ENCODE data around the gene LRRC7.

The LRRC7 gene

GRCh38 chr1:70048336-70049094 lies 480.8 kb downstream of the LRRC7 start:
- DNase-seq, result no peak

DNA sequence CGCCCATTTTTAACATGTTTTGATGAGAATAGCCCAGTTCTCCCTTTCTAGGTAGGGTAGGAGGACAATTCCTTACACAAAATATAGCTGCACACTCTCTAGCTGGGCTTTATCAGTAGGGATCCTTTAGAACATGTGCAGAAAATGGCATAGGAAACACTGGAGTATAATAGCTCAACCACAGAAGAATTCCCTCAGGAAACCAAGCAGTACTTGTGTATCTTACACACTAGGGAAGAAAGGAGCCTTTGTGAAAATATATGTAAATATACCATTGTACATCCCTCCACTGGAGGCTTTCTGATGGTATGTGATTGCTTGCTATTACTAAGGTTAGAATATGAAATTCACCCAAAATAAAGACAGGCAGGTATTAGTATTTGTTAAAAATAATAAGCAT lies 484.2 kb downstream of the LRRC7 start:
- DNase-seq, result no peak

- DNase-seq, result no peak
Observed at GRCh38 chr1:70057500-70057899, 489.8 kb downstream of the LRRC7 start.

- no peak for DNase-seq
Observed at GRCh38 chr1:70061231-70061630, 493.5 kb downstream of the LRRC7 start.

- no peak for DNase-seq
Observed at GRCh38 chr1:70063861-70064260, 496.1 kb downstream of the LRRC7 start.

- DNase-seq, result no peak
Observed at GRCh38 chr1:70066711-70067110, 499.0 kb downstream of the LRRC7 start.

DNA sequence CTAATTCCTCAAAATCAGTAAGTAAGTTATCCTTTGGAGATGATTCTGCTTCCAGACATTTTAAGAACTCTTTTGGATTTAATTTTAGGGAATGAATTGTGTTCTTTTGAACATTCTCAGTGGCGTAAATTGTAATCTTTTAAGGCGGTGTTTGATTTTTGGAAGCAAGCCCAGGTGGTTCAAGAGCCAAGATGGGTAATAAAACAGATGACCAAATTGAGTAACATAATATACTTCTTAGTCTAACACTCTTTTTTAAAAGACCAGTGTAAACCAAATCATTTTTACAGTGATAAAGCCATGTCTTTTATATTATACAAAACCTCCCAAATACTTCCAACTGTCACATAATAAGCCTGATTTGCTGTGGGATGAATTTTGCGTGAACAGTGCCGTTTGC lies 503.9 kb downstream of the LRRC7 start:
- DNase-seq, result peak; percentile 64

GRCh38 chr1:70072231-70072751 lies 504.6 kb downstream of the LRRC7 start:
- no peak for DNase-seq

- no peak for DNase-seq
Observed at GRCh38 chr1:70075761-70076160, 508.0 kb downstream of the LRRC7 start.

- DNase-seq, result no peak
Observed at GRCh38 chr1:70077066-70077465, 509.3 kb downstream of the LRRC7 start.

DNA sequence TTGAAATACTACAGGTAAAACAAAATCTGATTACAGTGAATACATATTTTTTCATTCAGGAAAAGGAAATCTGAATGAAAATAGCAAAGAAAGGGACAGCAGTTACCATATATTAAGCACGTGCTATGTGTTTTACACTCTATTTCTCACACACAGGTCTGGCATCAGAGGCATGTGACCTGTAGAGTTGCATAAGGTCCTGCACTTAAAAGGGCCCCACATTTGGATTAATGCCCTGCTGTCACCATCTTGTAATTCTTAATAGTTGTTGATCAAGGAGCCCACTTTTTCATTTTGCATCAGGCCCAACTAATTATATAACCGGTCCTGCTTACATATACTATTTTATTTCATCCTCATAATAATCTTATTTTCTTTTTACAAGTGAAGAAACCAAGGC lies 511.8 kb downstream of the LRRC7 start:
- no peak for DNase-seq

- no peak for DNase-seq
Observed at GRCh38 chr1:70083519-70083918, 515.8 kb downstream of the LRRC7 start.

- DNase-seq, result no peak
Observed at GRCh38 chr1:70084314-70084915, 516.7 kb downstream of the LRRC7 start.

- DNase-seq, result no peak
Observed at GRCh38 chr1:70085521-70085920, 517.8 kb downstream of the LRRC7 start.

- no peak for DNase-seq
Observed at GRCh38 chr1:70086897-70087296, 519.2 kb downstream of the LRRC7 start.

GRCh38 chr1:70090141-70090540 lies 522.4 kb downstream of the LRRC7 start:
- no peak for DNase-seq

DNA sequence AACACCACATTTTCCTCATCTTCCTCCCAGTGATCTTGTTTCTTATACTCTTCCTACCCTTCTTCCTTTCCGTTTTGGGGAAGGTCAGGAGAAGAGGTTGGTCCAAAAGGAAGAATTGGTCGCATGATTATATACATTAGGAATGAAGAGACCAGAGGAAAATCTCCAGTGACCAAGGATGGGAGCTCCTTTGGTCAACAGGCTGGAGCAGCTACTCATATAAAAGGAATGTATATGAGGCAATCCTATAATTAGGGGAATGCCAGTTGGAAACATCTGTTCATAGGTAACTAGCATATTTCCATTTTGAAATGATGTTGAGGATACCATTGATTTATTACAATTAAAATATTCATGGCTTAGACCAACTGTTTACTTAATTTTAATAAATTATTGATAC lies 523.2 kb downstream of the LRRC7 start:
- DNase-seq, result no peak

GRCh38 chr1:70091811-70092210 lies 524.1 kb downstream of the LRRC7 start:
- no peak for DNase-seq

- DNase-seq, result no peak
Observed at GRCh38 chr1:70092526-70092925, 524.8 kb downstream of the LRRC7 start.

- DNase-seq, result no peak
Observed at GRCh38 chr1:70093250-70093975, 525.7 kb downstream of the LRRC7 start.

GRCh38 chr1:70101231-70101630 lies 533.5 kb downstream of the LRRC7 start:
- no peak for DNase-seq

DNA sequence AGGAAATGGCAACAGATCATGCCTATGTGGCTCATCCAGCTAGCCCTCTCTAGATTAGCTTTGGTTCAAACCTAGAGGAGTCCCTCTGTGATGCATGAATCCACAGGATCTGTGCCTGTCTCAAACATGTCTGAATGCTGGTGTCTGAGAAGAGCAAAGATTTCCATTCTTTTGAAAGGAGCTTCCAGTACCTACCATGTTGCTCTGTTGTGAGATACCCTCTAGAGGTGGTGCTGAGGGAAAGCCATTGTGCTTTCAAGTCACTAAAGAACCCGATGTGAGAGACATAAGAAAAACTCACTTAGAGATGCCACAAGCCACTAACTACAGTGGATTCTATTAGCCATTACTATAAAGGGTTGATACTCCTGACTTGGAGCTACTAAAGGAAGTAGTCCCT lies 534.1 kb downstream of the LRRC7 start:
- no peak for DNase-seq

GRCh38 chr1:70103770-70104169 lies 536.0 kb downstream of the LRRC7 start:
- DNase-seq, result no peak

DNA sequence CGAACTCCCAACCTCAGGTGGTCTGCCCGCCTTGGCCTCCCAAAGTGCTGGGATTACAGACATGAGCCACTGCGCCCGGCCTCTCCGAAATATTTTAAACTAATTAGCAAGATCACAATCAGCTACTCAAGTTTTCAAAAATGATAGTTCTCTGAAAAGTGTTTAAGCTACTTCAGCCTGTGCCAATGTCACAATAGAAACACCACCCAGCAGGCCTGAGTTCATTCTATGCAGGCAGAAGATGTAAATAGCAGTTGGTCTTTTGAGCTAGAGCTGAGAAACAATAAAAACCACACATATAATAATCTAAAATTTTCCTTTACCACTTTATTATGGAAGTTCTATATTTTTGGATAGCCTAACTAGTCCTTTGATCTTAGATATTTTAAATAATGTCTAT lies 541.5 kb downstream of the LRRC7 start:
- DNase-seq, result no peak

Data from NCI-H446 treated with DMSO at 0.1 percent for 48 hours (cell line).